Peyer's patch (tissue), 4 donors: ENCODE results near the gene PPP1R3F. TPM values are rescaled to one million over a fixed set of nuclear protein-coding genes. Genes with fewer than 3 reads are reported as not detected.
"Not testable (repeated sequence)": the region's sequence is repeated elsewhere in the genome, so short reads cannot be mapped to it uniquely, and the experiment has no call there.

Experiments
- DNase-seq, 3 donors: peaks; one replicate each; pipeline ENCODE4 v3.0.0-alpha.2; 2017 to 2019
- H3K27ac ChIP-seq, 4 donors: fragments of 200-600 bp; sonication (generic); one replicate each; pipeline ENCODE4 v1.5.1; 2016 to 2019
- H3K27me3 ChIP-seq, 2 donors: fragments of 200-600 bp; sonication (generic); one replicate each; pipeline ENCODE4 v1.5.1; 2019
- H3K36me3 ChIP-seq, 3 donors: fragments of 200-600 bp; sonication (generic); one replicate each; pipeline ENCODE4 v1.5.1; 2016 to 2019
- H3K4me1 ChIP-seq, 4 donors: fragments of 200-600 bp; sonication (generic); one replicate each; pipeline ENCODE4 v1.5.1; 2016 to 2019
- H3K4me3 ChIP-seq, 4 donors: fragments of 200-600 bp; sonication (generic); 1 replicate in 3 of 4; 2 replicates in 1 of 4; pipeline ENCODE4 v1.5.1; 2016 to 2019; ENCODE audit warnings: mild to moderate bottlenecking in 1 of 4
- H3K9me3 ChIP-seq, 4 donors: fragments of 200-600 bp; sonication (generic); one replicate each; pipeline ENCODE4 v1.5.1; 2016 to 2019; ENCODE audit warnings: mild to moderate bottlenecking in 1 of 4
- POLR2A ChIP-seq, 2 donors: fragments of 450-650 bp; IDR thresholded peaks; one replicate each; pipeline ENCODE4 v1.5.1; 2017; ENCODE audit warnings: antibody characterized with exemption in 2 of 2, mild to moderate bottlenecking in 2 of 2, moderate library complexity in 2 of 2
- total RNA-seq, 4 donors: library from RNA; depleted of rRNA; stranded (reverse); fragments of >200 nt; gene quantifications; one replicate each; pipeline ENCODE4 v1.1.0, GENCODE V29; 2016
- TF ChIP-seq, protein P1 (sequence below), 6 experiments: fragments of 450-650 bp in 4 of 6; fragments of 200-600 bp in 2 of 6; sonication (generic) in 1 of 6; IDR thresholded peaks; one replicate each; pipeline ENCODE4 v1.5.1; 2017 to 2019; ENCODE audit warnings: antibody characterized with exemption in 6 of 6, mild to moderate bottlenecking in 3 of 6, moderate library complexity in 1 of 6

The PPP1R3F gene
- total RNA-seq, 4 donors from 2014 or later = 2.5 to 19.0 (median 7.5) TPM

DNA sequence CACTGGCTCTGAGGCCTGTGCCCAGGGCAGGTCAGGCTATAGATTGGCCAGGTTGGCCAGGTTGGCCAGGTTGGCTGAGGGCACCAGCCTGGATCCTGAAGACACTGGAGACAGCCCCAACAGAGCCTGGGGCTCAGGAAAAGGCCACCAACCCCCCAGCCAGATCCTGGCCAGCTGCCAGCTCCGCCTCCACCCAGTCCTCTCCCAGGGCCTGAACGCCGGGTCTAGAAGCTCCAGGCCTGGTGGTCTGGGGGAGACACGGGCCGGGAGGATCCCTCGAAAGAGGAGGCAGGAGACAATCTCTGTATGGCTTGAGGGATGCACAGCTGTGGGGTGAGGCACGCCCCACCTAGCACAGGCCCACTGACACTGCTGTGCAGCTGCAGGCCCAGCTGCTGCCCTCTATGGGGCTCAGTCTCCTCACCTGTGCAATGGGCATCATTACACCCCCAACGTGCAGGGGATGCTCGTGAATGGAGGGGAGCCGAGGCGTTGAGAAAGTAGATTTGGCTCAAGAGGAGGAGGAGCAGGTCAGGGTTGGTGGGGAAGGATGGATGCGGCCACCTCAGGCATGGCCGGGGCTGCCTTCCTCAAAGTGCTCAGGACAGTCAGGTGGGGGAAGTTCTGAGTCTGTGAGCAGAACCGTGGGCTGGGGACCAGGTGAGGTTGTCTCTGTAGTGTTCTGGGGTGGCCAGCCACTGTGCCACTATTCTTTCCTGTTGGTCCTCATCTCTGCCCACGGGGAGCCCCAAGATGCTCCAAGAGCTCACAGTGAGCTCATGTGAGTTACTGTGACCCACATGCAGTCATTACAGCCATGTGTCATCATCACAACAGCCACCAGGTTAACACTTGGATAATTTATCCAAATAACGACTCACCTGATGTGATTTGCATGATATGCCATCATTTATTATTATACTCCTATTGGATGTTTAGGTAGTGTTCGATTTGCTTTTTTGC is 23.1 kb downstream of the PPP1R3F start:
- peak in 1 of 3 donors; percentile 10 for DNase-seq
- Histone ChIP-seq H3K9me3 (no peaks in the 10 kb centered on the region), H3K27ac (no peak overlapping the region), H3K36me3 (no peaks in the 10 kb centered on the region), H3K4me1 (no peaks in the 10 kb centered on the region), H3K4me3 (no peak overlapping the region), H3K27me3 (no peaks in the 10 kb centered on the region)
- TF ChIP-seq, protein P1, sequence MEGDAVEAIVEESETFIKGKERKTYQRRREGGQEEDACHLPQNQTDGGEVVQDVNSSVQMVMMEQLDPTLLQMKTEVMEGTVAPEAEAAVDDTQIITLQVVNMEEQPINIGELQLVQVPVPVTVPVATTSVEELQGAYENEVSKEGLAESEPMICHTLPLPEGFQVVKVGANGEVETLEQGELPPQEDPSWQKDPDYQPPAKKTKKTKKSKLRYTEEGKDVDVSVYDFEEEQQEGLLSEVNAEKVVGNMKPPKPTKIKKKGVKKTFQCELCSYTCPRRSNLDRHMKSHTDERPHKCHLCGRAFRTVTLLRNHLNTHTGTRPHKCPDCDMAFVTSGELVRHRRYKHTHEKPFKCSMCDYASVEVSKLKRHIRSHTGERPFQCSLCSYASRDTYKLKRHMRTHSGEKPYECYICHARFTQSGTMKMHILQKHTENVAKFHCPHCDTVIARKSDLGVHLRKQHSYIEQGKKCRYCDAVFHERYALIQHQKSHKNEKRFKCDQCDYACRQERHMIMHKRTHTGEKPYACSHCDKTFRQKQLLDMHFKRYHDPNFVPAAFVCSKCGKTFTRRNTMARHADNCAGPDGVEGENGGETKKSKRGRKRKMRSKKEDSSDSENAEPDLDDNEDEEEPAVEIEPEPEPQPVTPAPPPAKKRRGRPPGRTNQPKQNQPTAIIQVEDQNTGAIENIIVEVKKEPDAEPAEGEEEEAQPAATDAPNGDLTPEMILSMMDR (IDR thresholded peaks at IDR 0.05) = no peak
- no peak for TF ChIP-seq POLR2A (IDR thresholded peaks at IDR 0.05)

DNA sequence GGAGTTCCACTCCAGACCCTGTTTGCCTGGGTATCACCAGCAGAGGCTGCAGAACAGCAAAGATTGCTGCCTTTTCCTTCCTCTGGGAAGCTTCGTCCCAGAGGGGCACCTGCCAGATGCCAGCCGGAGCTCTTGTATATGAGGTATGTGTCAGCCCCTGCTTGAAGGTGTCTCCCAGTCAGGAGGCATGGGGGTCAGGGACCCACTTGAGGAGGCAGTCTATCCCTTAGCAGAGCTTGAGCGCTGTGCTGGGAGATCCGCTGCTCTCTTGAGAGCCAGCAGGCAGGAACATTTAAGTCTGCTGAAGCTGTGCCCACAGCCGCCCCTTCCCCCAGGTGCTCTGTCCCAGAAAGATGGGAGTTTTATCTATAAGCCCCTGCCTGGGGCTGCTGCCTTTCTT is 29.7 kb downstream of the PPP1R3F start:
- H3K9me3 ChIP-seq, H3K4me3 ChIP-seq, DNase-seq, H3K36me3 ChIP-seq, H3K27ac ChIP-seq, H3K27me3 ChIP-seq, H3K4me1 ChIP-seq: not testable (repeated sequence)

DNA sequence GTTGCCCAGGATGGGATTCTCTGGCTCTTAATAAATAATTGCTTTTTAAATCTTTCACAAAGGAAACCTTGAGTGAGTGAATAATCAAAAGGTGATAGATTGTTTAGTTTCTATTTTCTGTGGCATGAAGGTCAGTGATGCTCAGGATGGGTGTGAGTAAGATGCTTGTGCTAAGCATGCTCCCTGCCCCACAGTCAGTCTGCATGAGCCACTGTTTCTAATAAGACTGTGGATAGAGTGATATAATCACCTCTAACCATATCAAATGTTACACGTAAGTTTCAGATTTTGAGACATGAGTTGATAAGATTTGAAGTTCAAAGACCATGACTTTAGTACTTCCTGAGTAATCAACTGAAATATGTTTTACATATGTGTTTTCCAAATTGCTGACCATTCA is 31.1 kb downstream of the PPP1R3F start:
- TF ChIP-seq POLR2A (IDR thresholded peaks at IDR 0.05) = no peak
- TF ChIP-seq, protein P1 (IDR thresholded peaks at IDR 0.05) = no peak
- H3K36me3 ChIP-seq = no peaks in the 10 kb centered on the region
- no peaks in the 10 kb centered on the region for H3K9me3 ChIP-seq
- no peaks in the 10 kb centered on the region for H3K4me1 ChIP-seq
- H3K4me3 ChIP-seq = no peak overlapping the region
- H3K27me3 ChIP-seq = no peaks in the 10 kb centered on the region
- no peak overlapping the region for H3K27ac ChIP-seq
- no peak for DNase-seq

DNA sequence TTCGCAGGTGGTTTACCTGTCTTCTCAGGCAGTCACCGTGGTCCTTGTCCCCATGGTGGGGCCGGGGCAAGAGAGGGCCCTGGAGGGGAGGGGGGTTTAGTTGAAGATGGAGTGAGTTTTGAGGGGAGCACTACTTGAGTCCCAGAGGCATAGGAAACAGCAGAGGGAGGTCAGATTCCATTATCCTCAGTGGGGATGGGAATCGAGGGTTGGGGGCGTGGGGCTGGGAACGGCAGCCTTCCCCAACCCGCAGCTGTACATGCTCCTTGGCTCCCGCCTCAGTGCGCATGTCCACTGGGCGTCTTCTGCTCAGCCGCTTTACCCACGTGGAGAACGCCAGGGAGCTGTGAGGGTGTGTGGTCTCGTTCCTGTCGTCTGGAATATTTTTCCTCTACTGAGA is 33.8 kb downstream of the PPP1R3F start, which contains the start of gene GAGE10:
TSS of gene GAGE10 (plus strand) at position 301 of the 400 bp plus-strand sequence. CDS start 1,214 bp downstream, outside the sequence.
- no peaks in the 10 kb centered on the region for H3K9me3 ChIP-seq
- H3K27ac ChIP-seq = no peak within 1 kb of the TSS
- H3K27me3 ChIP-seq = no peaks in the 10 kb centered on the region
- H3K36me3 ChIP-seq = no peaks in the 10 kb centered on the region
- no peak for DNase-seq
- H3K4me3 ChIP-seq = no peak within 1 kb of the TSS
- TF ChIP-seq, protein P1 (IDR thresholded peaks at IDR 0.05) = no peak
- TF ChIP-seq POLR2A (IDR thresholded peaks at IDR 0.05) = no peak
- H3K4me1 ChIP-seq = no peaks in the 10 kb centered on the region

DNA sequence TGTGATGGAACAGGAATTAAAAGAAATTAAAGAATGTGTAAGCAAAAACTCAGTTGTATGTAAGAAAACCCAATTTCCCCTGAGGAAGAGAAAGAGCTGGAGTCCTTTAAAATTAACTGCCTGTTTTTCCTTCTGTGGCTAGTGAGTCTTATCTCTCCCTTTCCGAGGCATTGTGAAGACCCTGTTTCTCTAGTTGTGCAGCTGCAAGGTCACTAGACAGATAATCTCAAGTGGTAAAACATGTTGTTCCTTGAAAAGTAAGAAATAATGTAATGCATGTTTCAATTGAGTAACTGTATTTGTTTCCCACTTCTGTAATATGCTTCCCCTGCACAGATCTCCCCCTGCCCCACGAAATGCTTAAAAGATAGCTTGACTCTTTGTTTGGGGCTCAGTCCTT is 38.2 kb downstream of the PPP1R3F start:
- H3K4me3 ChIP-seq, H3K4me1 ChIP-seq, H3K36me3 ChIP-seq, H3K27ac ChIP-seq, H3K27me3 ChIP-seq, H3K9me3 ChIP-seq, DNase-seq: not testable (repeated sequence)

DNA sequence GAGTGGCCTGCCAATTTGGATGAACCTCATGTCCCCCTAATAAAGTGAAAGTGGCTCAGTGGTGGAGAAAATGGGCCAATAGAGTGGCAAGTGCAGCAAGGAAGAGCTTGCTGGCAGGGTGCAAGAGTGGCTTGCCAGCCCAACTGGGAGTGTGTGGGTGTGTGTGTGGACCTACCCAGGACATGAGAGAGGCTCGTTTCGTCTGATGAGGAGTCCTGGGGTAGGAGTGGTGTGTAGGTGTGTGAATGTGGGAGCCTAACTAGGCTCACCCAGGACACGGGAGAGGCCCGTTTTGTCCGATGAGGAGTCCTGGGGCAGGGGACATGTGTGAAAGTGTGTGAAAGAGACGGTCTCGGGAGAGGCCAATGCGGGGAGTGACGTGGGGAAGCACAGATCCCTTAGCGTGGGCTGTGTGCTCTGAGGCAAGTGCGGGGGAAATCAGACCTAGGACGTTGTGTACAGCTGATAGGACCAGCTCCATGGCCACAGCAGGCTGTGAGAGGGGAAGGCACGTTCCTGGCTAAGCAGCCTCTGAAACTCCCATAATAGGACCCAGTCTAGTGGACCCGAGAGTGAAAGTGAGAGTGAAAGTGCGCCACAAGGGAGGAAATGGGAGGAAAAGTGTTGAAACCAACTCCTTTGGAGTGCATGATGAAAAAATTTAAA is 39.1 kb downstream of the PPP1R3F start:
- TF ChIP-seq, protein P1 (IDR thresholded peaks at IDR 0.05) = no peak
- no peak for TF ChIP-seq POLR2A (IDR thresholded peaks at IDR 0.05)
- Histone ChIP-seq H3K4me3 (peak overlapping the region; percentile 15 to 39 (median 27)), H3K4me1 (no peaks in the 10 kb centered on the region), H3K27ac (peak overlapping the region in 3 of 4 donors; percentile 35 to 55 (median 50)), H3K9me3 (no peaks in the 10 kb centered on the region), H3K27me3 (no peaks in the 10 kb centered on the region), H3K36me3 (no peaks in the 10 kb centered on the region)
- DNase-seq = peak in 1 of 3 donors; percentile 34
